ENCODE measurements around the gene GAB2. TPM values are rescaled to one million over a fixed set of nuclear protein-coding genes. Genes with fewer than 3 reads are reported as not detected.

The GAB2 gene
- total RNA-seq, 1 experiment from 2014 or later, result 3.3 TPM

DNA sequence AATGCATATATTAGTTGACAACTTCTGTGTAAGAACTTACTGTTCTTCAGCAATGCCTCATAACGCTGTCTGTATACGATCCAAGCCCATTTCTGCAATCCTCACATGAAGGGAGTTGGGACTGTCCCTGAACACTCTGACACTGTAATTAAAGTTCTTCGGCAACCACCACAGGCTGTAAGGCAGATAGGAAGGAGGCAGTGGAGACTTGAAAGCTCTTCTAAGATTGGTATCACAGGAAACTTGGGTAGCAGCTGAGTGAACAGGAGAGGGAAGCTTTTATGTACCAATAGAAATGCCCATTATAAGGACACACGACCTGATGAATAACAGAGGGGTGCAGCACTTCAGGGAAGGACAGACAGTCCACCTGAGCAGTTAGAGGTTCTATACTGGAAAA lies 12.0 kb upstream of the GAB2 start:
- no peaks in the 10 kb centered on the region for H3K79me1 ChIP-seq (ENCODE audit: insufficient read depth, low read depth, low read length, poor library complexity, severe bottlenecking)
- H3T11ph ChIP-seq (ENCODE audit: low read length), result no peak overlapping the region
- H4K8ac ChIP-seq (replicated peaks; ENCODE audit: insufficient read length, low read depth, low read length), result no peak overlapping the region
- no peaks in the 10 kb centered on the region for H4K20me1 ChIP-seq (ENCODE audit: control insufficient read depth, insufficient read depth, insufficient read length)
- no peak overlapping the region for H3K18ac ChIP-seq (ENCODE audit: insufficient read length, low read depth, low read length)
- no peak overlapping the region for H2BK120ac ChIP-seq (ENCODE audit: low read depth, low read length, poor library complexity, severe bottlenecking)
- Mint-ChIP-seq H3K27me3 (ENCODE audit: low read depth) (no peaks in the 10 kb centered on the region), H3K36me3 (ENCODE audit: insufficient read depth in 1 of 3, low read depth in 3 of 3) (no peaks in the 10 kb centered on the region), H3K9me3 (no peaks in the 10 kb centered on the region), H3K4me1 (peaks cover 13 to 19% of the 10 kb centered on the region in 2 experiments), H3K4me3 (no peak overlapping the region), H3K27ac (no peak overlapping the region)
- H3K9ac ChIP-seq (ENCODE audit: extremely low read depth, insufficient read length, low read length), result no peak overlapping the region
- H3K4me2 ChIP-seq (ENCODE audit: insufficient read depth, insufficient read length, low read length), result no peak overlapping the region
- no peak overlapping the region for H3K14ac ChIP-seq (ENCODE audit: insufficient read depth, low read length)
- no peak overlapping the region for H2AK5ac ChIP-seq (ENCODE audit: insufficient read length, low read length)
- no peaks in the 10 kb centered on the region for H3K9me3 ChIP-seq (ENCODE audit: control insufficient read depth, low read depth, low read length)
- peaks cover 2% of the 10 kb centered on the region; the same call in 1 of the 2 replicates for H3K4me1 ChIP-seq (ENCODE audit: insufficient read depth, low read length)
- no peak for DNase-seq
- no peak overlapping the region for H3K23ac ChIP-seq (ENCODE audit: insufficient read length, low read depth, low read length)
- no peak overlapping the region for H3K56ac ChIP-seq (ENCODE audit: insufficient read length, low read depth, low read length)
- no peak overlapping the region for H2BK15ac ChIP-seq (ENCODE audit: low read depth, low read length)
- H4K91ac ChIP-seq (ENCODE audit: insufficient read length, low read depth, low read length), result no peak overlapping the region
- no peak overlapping the region for H2BK12ac ChIP-seq (ENCODE audit: insufficient read length, low read depth, low read length)
- TF ChIP-seq, protein P1, sequence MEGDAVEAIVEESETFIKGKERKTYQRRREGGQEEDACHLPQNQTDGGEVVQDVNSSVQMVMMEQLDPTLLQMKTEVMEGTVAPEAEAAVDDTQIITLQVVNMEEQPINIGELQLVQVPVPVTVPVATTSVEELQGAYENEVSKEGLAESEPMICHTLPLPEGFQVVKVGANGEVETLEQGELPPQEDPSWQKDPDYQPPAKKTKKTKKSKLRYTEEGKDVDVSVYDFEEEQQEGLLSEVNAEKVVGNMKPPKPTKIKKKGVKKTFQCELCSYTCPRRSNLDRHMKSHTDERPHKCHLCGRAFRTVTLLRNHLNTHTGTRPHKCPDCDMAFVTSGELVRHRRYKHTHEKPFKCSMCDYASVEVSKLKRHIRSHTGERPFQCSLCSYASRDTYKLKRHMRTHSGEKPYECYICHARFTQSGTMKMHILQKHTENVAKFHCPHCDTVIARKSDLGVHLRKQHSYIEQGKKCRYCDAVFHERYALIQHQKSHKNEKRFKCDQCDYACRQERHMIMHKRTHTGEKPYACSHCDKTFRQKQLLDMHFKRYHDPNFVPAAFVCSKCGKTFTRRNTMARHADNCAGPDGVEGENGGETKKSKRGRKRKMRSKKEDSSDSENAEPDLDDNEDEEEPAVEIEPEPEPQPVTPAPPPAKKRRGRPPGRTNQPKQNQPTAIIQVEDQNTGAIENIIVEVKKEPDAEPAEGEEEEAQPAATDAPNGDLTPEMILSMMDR (conservative IDR thresholded peaks at IDR 0.05), result no peak
- H3K4ac ChIP-seq (ENCODE audit: low read depth, low read length), result no peak overlapping the region
- H3K27ac ChIP-seq (ENCODE audit: insufficient read length, low read depth, low read length), result no peak overlapping the region
- no peaks in the 10 kb centered on the region for H3K27me3 ChIP-seq (ENCODE audit: insufficient read depth, low read length)
- H2AFZ ChIP-seq (ENCODE audit: low read length), result no peak overlapping the region
- H4K5ac ChIP-seq (ENCODE audit: insufficient read length, low read depth, low read length), result no peak overlapping the region
- H3K79me2 ChIP-seq (ENCODE audit: insufficient read depth, low read length), result no peaks in the 10 kb centered on the region
- no peaks in the 10 kb centered on the region for H3K23me2 ChIP-seq (ENCODE audit: insufficient read length, low read depth, low read length, poor library complexity, severe bottlenecking)
- H2BK5ac ChIP-seq (ENCODE audit: insufficient read length, low read length), result no peak overlapping the region
- no peak overlapping the region for H2BK20ac ChIP-seq (ENCODE audit: low read depth, low read length, poor library complexity, severe bottlenecking)
- WGBS (ENCODE audit: extremely low coverage, insufficient read length, low lambda C conversion rate), result no CpG with 5 or more reads among the region's 4 CpGs

Data from H9 (cell line).